Endothelial cell of umbilical vein (primary cell): ENCODE results near the gene ZNF507. TPM values are rescaled to one million over a fixed set of nuclear protein-coding genes. Genes with fewer than 3 reads are reported as not detected.

Experiments
- BruUV-seq: library from RNA; stranded (reverse); fragments of 400-500 nt; replicated peaks from 2 replicates; lab custom pipeline; 2021; lab: Mats Ljungman, UMichigan
- CTCF ChIA-PET: fragments of 300-600, 350-600 bp; sonication (Branson Sonifier 250); formaldehyde crosslinking; loops from one replicate; lab custom pipeline; 2021; ENCODE audit warnings: antibody characterized with exemption, inconsistent platforms; lab: Charles Lee
- POLR2A ChIA-PET: fragments of 300-600, 350-600 bp; sonication (Branson Sonifier 250); formaldehyde crosslinking; loops from one replicate; lab custom pipeline; 2021; ENCODE audit warnings: antibody characterized with exemption, inconsistent platforms; lab: Charles Lee
- DNase-seq: peaks from one replicate; pipeline ENCODE4 v3.0.0-alpha.2; 2011; ENCODE audit warnings: low read depth, low spot score
- FAIRE-seq: peaks from 2 replicates; lab custom pipeline; 2011; peaks lifted over from hg19 to GRCh38; lab: Jason Lieb, UNC
- H2AFZ ChIP-seq: 2 replicates; pipeline ENCODE4 v1.6.0; 2012; ENCODE audit warnings: low read depth, low read length, control low read depth, inconsistent platforms
- H3K27ac ChIP-seq: 2 replicates; pipeline ENCODE4 v1.5.1; 2011; ENCODE audit warnings: low read depth, mild to moderate bottlenecking, control low read depth, low read length, moderate library complexity; ENCODE audit not compliant: insufficient read depth
- H3K27me3 ChIP-seq, 2 experiments: 2 replicates each; pipeline versions ENCODE4 v1.6.0 to v1.6.1; 2011; ENCODE audit warnings: low read length in 2 of 2, mixed read lengths in 1 of 2; ENCODE audit not compliant: control insufficient read depth in 2 of 2, insufficient read depth in 2 of 2
- H3K36me3 ChIP-seq, 2 experiments: 2 replicates in 1 of 2; 3 replicates in 1 of 2; pipeline ENCODE4 v1.5.1; 2011; ENCODE audit warnings: low read length in 2 of 2, mild to moderate bottlenecking in 1 of 2, moderate library complexity in 1 of 2; ENCODE audit not compliant: control insufficient read depth in 2 of 2, insufficient read depth in 2 of 2; ENCODE audit errors: extremely low read depth in 1 of 2
- H3K4me1 ChIP-seq: 3 replicates; pipeline ENCODE4 v1.5.1; 2011; ENCODE audit warnings: mild to moderate bottlenecking, low read length; ENCODE audit not compliant: control insufficient read depth, insufficient read depth; ENCODE audit errors: extremely low read depth
- H3K4me2 ChIP-seq: 2 replicates; pipeline ENCODE4 v1.6.1; 2011; ENCODE audit warnings: low read length, control low read depth, mixed read lengths; ENCODE audit not compliant: insufficient read depth
- H3K4me3 ChIP-seq, 3 experiments: fragments of 200-600 bp in 1 of 3; sonication (generic), shearing (Covaris generic) in 1 of 3; replicated peaks in 1 of 3; 2 replicates each; pipeline ENCODE4 v1.5.1; 2011 to 2016; ENCODE audit warnings: control low read depth in 3 of 3, low read length in 3 of 3, mild to moderate bottlenecking in 2 of 3, inconsistent platforms in 1 of 3, low read depth in 1 of 3, moderate library complexity in 1 of 3; ENCODE audit not compliant: insufficient read depth in 1 of 3
- H3K79me2 ChIP-seq: 2 replicates; pipeline ENCODE4 v1.6.0; 2012; ENCODE audit warnings: low read length, inconsistent platforms; ENCODE audit not compliant: control insufficient read depth, insufficient read depth
- H3K9ac ChIP-seq: replicated peaks from 2 replicates; pipeline ENCODE3; 2011; ENCODE audit warnings: low read length, control low read depth; ENCODE audit not compliant: insufficient read depth; ENCODE audit errors: extremely low read depth
- H3K9me1 ChIP-seq: replicated peaks from 3 replicates; pipeline ENCODE4 v1.6.0; 2011; ENCODE audit warnings: mild to moderate bottlenecking, low read length; ENCODE audit not compliant: control insufficient read depth, insufficient read depth; ENCODE audit errors: extremely low read depth
- H3K9me3 ChIP-seq: replicated peaks from 2 replicates; pipeline ENCODE4 v1.5.1; 2012; ENCODE audit warnings: low read length, inconsistent platforms; ENCODE audit not compliant: control insufficient read depth, insufficient read depth
- H4K20me1 ChIP-seq: replicated peaks from 2 replicates; pipeline ENCODE3; 2011; ENCODE audit warnings: mild to moderate bottlenecking, low read length; ENCODE audit not compliant: control insufficient read depth, insufficient read depth; ENCODE audit errors: extremely low read depth
- EZH2 ChIP-seq: IDR thresholded peaks from 2 replicates; pipeline ENCODE4 v1.6.1; 2012; ENCODE audit warnings: borderline replicate concordance, low read depth, mild to moderate bottlenecking, moderate library complexity, low read length, inconsistent platforms; ENCODE audit not compliant: severe bottlenecking
- FOS ChIP-seq: IDR thresholded peaks from 2 replicates; pipeline ENCODE4 v1.6.1; 2011; ENCODE audit warnings: mild to moderate bottlenecking, low read length, moderate library complexity, borderline replicate concordance; ENCODE audit not compliant: insufficient read depth
- GATA2 ChIP-seq: IDR thresholded peaks from 2 replicates; pipeline ENCODE4 v1.7.0; 2011; ENCODE audit warnings: low read depth, mild to moderate bottlenecking, moderate library complexity, mixed read lengths, low read length; ENCODE audit not compliant: insufficient read length, insufficient read depth
- JUN ChIP-seq: IDR thresholded peaks from 2 replicates; pipeline ENCODE4 v1.6.1; 2011; ENCODE audit warnings: borderline replicate concordance, low read depth; ENCODE audit not compliant: insufficient read length, insufficient read depth
- MYC ChIP-seq: IDR thresholded peaks from one replicate; pipeline ENCODE4 v1.6.1; 2011; ENCODE audit warnings: mild to moderate bottlenecking, low read depth, low read length
- POLR2A ChIP-seq: IDR thresholded peaks from 2 replicates; pipeline ENCODE4 v1.6.1; 2012; ENCODE audit warnings: low read depth, mild to moderate bottlenecking, control low read depth, low read length
- POLR2AphosphoS5 ChIP-seq: IDR thresholded peaks from 2 replicates; pipeline ENCODE4 v1.6.1; 2012; ENCODE audit warnings: low read depth, mild to moderate bottlenecking, control low read depth, low read length, moderate library complexity; ENCODE audit not compliant: insufficient read depth
- dilution Hi-C: fragments of 300-500 bp; cut with MboI; formaldehyde crosslinking; loops from one replicate; pipeline ENCODE4 v1.15.0; 2019; ENCODE audit warnings: low sequenced_read_pairs; ENCODE audit not compliant: extremely low pct_ligation_motif_present
- intact Hi-C: fragments of 100-400 bp; cut with micrococcal nuclease; formaldehyde crosslinking; loops from one replicate; pipeline ENCODE4 v1.10.0; 2022
- polyA plus RNA-seq, 4 experiments: library from polyadenylated mRNA; depleted of rRNA in 3 of 4; stranded (reverse) in 3 of 4; unstranded in 1 of 4; fragments of >200 nt; gene quantifications; 2 replicates each; pipeline versions ENCODE4 v1.2.1 to v1.2.3, GENCODE V29; 2011 to 2012; ENCODE audit warnings: missing spikeins in 1 of 4
- total RNA-seq: library from RNA; stranded (reverse); gene quantifications from 2 replicates; pipeline ENCODE4 v1.2.3, GENCODE V29; 2021
- TF ChIP-seq, protein P1 (sequence below), 2 donors: IDR thresholded peaks; 1 replicate in 1 of 2; 2 replicates in 1 of 2; pipeline ENCODE4 v1.5.1; 2011; ENCODE audit warnings: low read length in 2 of 2, mild to moderate bottlenecking in 2 of 2, moderate library complexity in 2 of 2, control low read depth in 1 of 2, inconsistent platforms in 1 of 2, low read depth in 1 of 2; ENCODE audit not compliant: insufficient read depth in 1 of 2; ENCODE audit errors: extremely low read depth in 1 of 2
- TF ChIP-seq, protein P2 (sequence below): IDR thresholded peaks from 2 replicates; pipeline ENCODE4 v1.6.1; 2011; ENCODE audit not compliant: insufficient read depth, insufficient read length

The ZNF507 gene
- total and polyA plus RNA-seq, 2 donors (not counting 3 experiments of a cell fraction or from before 2014, with no cell fraction given), result 6.8 to 23.0 TPM

DNA sequence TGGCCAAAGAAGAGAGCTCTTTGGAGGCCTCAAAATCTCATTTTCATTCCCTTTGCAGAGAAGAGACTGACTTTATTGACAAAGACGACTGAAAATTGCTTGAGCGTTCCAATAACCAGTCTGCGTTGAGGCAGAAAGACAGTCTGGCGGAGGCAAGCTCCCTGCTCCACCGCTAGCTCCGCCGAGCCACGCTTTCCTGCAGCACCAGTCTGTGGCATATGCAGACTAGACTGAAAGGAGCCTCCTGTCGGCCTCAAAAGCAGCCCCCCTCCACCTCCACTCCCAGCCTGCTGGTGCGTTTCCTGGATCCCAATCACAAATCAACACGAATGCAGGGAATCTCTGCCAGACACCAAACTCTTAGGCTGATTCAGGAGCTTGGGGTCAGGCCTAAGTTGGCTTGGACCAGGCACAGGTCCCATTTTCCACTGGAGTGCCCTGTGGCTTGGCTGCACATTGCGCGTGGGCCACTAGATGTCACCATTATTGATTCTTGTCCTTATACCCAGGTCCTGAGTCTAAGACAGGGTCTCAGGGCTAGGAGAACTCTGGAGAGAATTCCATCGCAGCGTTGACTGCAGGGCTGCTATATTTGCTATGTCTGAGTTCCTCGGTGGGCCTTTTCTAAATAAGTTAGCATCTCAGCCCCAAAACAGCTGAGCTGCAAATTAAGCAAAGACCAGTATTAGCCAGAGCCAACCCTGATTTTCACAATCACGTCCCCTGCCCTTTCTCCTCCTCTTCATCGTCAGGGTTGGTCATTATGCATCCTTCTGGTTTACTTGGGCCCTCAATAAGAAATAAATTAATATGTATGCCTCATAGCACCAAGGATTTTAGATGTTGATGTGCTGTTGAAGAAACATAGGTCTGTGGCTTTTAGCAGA, 5.2 kb upstream of the ZNF507 start:
- ChIA-PET CTCF (interaction anchor here (0.6 to 5.1 kb wide), 13 partner anchors 10 to 1658 kb away, joined by 3 to 29 read pairs (median 3); no protein-coding TSS in a partner anchor), POLR2A (no interaction called here)
- intact Hi-C loops, result loop anchor here (1.0 kb wide), 2 partner anchors 139 to 230 kb away; no protein-coding TSS in a partner anchor
- Histone ChIP-seq H3K4me2 (no peak overlapping the region), H3K9me1 (no peaks in the 10 kb centered on the region), H4K20me1 (no peaks in the 10 kb centered on the region), H3K4me3 (no peak overlapping the region), H3K4me1 (no peaks in the 10 kb centered on the region), H3K9me3 (no peaks in the 10 kb centered on the region), H3K27me3 (peaks cover 0 to 2% of the 10 kb centered on the region in 2 experiments), H3K27ac (no peak overlapping the region), H2AFZ (no peak overlapping the region), H3K36me3 (no peaks in the 10 kb centered on the region), H3K9ac (no peak overlapping the region), H3K79me2 (no peaks in the 10 kb centered on the region)
- peak; percentile 61 for DNase-seq
- no TSS peak for BruUV-seq
- peak; percentile 75 for FAIRE-seq
- TF ChIP-seq, protein P1, sequence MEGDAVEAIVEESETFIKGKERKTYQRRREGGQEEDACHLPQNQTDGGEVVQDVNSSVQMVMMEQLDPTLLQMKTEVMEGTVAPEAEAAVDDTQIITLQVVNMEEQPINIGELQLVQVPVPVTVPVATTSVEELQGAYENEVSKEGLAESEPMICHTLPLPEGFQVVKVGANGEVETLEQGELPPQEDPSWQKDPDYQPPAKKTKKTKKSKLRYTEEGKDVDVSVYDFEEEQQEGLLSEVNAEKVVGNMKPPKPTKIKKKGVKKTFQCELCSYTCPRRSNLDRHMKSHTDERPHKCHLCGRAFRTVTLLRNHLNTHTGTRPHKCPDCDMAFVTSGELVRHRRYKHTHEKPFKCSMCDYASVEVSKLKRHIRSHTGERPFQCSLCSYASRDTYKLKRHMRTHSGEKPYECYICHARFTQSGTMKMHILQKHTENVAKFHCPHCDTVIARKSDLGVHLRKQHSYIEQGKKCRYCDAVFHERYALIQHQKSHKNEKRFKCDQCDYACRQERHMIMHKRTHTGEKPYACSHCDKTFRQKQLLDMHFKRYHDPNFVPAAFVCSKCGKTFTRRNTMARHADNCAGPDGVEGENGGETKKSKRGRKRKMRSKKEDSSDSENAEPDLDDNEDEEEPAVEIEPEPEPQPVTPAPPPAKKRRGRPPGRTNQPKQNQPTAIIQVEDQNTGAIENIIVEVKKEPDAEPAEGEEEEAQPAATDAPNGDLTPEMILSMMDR (IDR thresholded peaks at IDR 0.05; ENCODE audit: extremely low read depth in 1 of 2, insufficient read depth in 1 of 2, low read depth in 1 of 2, low read length in 2 of 2), result peak; percentile 66 to 70
- no peak for TF ChIP-seq JUN
- dilution Hi-C loops, result no loop called here

DNA sequence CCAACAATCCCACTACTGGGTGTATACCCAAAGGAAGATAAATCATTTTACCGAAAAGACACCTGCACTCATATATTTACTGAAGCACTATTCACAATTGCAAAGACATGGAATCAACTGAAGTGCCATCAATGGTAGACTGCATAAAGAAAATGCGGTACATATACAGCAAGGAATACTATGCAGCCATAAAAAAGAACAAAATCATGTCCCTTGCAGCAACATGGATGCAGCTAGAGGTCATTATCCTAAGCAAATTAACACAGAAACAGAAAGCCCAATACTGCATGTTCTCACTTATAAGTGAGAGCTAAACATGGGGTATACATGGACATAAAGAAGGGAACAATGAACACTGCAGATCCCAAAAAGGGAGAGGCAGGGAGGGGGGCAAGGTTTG, 2.7 kb upstream of the ZNF507 start:
- dilution Hi-C loops, result no loop called here
- Histone ChIP-seq H3K9me3 (no peaks in the 10 kb centered on the region), H3K79me2 (peaks cover 22% of the 10 kb centered on the region), H3K9ac (no peak overlapping the region), H3K9me1 (no peaks in the 10 kb centered on the region), H3K27ac (no peak overlapping the region), H3K4me3 (no peak overlapping the region), H3K4me1 (peaks cover 13% of the 10 kb centered on the region), H3K4me2 (no peak overlapping the region), H2AFZ (no peak overlapping the region), H4K20me1 (no peaks in the 10 kb centered on the region), H3K36me3 (no peaks in the 10 kb centered on the region), H3K27me3 (peaks cover 0 to 2% of the 10 kb centered on the region in 2 experiments)
- intact Hi-C loops, result no loop called here
- ChIA-PET CTCF (no interaction called here), POLR2A (no interaction called here)
- BruUV-seq, result no TSS peak
- TF ChIP-seq, protein P1 (IDR thresholded peaks at IDR 0.05; ENCODE audit: extremely low read depth in 1 of 2, insufficient read depth in 1 of 2, low read depth in 1 of 2, low read length in 2 of 2), result no peak
- TF ChIP-seq, protein P2, sequence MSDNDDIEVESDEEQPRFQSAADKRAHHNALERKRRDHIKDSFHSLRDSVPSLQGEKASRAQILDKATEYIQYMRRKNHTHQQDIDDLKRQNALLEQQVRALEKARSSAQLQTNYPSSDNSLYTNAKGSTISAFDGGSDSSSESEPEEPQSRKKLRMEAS, result no peak
- TF ChIP-seq FOS (no peak), POLR2AphosphoS5 (no peak), POLR2A (no peak), EZH2 (no peak), JUN (no peak), MYC (no peak), GATA2 (no peak)
- DNase-seq, result no peak
- no peak for FAIRE-seq
